Activated CD4-positive, alpha-beta T cell treated with anti-CD3 and anti-CD28 coated beads for 36 hours (primary cell): ENCODE data around the gene GLI3. TPM values are rescaled to one million over a fixed set of nuclear protein-coding genes. Genes with fewer than 3 reads are reported as not detected.

Source experiments
- ATAC-seq: fragments of 200-7000 bp; cut with Tn5 transposase; one replicate; pipeline ENCODE4 v1.10.0; 2021; ENCODE audit warnings: mild to moderate bottlenecking, moderate library complexity
- CTCF ChIA-PET: fragments of 350-600 bp; sonication (Branson Sonifier 250); formaldehyde crosslinking; loops from one replicate; lab custom pipeline; 2021; ENCODE audit warnings: antibody characterized with exemption; lab: Charles Lee
- POLR2A ChIA-PET: fragments of 350-600 bp; sonication (Branson Sonifier 250); formaldehyde crosslinking; loops from one replicate; lab custom pipeline; 2021; ENCODE audit warnings: antibody characterized with exemption, inconsistent platforms; lab: Charles Lee
- DNase-seq: peaks from one replicate; pipeline ENCODE4 v3.0.0-alpha.2; 2020
- H3K27ac Mint-ChIP-seq: one replicate; pipeline ENCODE4 v1.8.0; 2021; ENCODE audit warnings: mixed read lengths
- H3K27me3 Mint-ChIP-seq: one replicate; pipeline ENCODE4 v1.8.0; 2021; ENCODE audit warnings: mixed read lengths
- H3K36me3 Mint-ChIP-seq: one replicate; pipeline ENCODE4 v1.8.0; 2021; ENCODE audit warnings: low read depth, mixed read lengths
- H3K4me1 Mint-ChIP-seq: one replicate; pipeline ENCODE4 v1.8.0; 2021; ENCODE audit warnings: mixed read lengths
- H3K4me3 Mint-ChIP-seq: one replicate; pipeline ENCODE4 v1.8.0; 2021; ENCODE audit warnings: mild to moderate bottlenecking, moderate library complexity, mixed read lengths
- H3K9me3 Mint-ChIP-seq: one replicate; pipeline ENCODE4 v1.8.0; 2021; ENCODE audit warnings: low read depth, mixed read lengths
- intact Hi-C, 2 experiments: fragments of 100-400 bp; cut with DNase I in 1 of 2; cut with micrococcal nuclease in 1 of 2; formaldehyde crosslinking; loops; one replicate each; pipeline versions ENCODE4 v1.14.2 to v1.15.1; 2022 to 2024; cut with DNase I, micrococcal nuclease
- total RNA-seq, 2 experiments: library from RNA; stranded (reverse); gene quantifications; one replicate each; pipeline ENCODE4 v1.2.3, GENCODE V29; 2021

The GLI3 gene
- total RNA-seq, 2 experiments from 2014 or later, result 0.18 to 0.30 TPM

- Mint-ChIP-seq H3K4me3 (no peak overlapping the region), H3K4me1 (no peaks in the 10 kb centered on the region), H3K9me3 (no peaks in the 10 kb centered on the region), H3K36me3 (no peaks in the 10 kb centered on the region), H3K27ac (no peak overlapping the region), H3K27me3 (no peaks in the 10 kb centered on the region)
- CTCF ChIA-PET, result no interaction called here
- ATAC-seq (no peak), DNase-seq (no peak)
- intact Hi-C loops, result no loop called here
- POLR2A ChIA-PET, result no interaction called here
These were observed 137.9 kb downstream of the GLI3 start for GRCh38 chr7:42099066-42099465.

GRCh38 chr7:42097752-42098151, 139.3 kb downstream of the GLI3 start:
- ChIA-PET POLR2A (no interaction called here), CTCF (no interaction called here)
- Mint-ChIP-seq H3K27ac (no peak overlapping the region), H3K4me1 (no peaks in the 10 kb centered on the region), H3K27me3 (no peaks in the 10 kb centered on the region), H3K9me3 (no peaks in the 10 kb centered on the region), H3K4me3 (no peak overlapping the region), H3K36me3 (no peaks in the 10 kb centered on the region)
- ATAC-seq, result no peak
- DNase-seq, result no peak
- intact Hi-C loops, result no loop called here

- POLR2A ChIA-PET, result no interaction called here
- H3K27ac Mint-ChIP-seq, result no peak overlapping the region
- no peaks in the 10 kb centered on the region for H3K4me1 Mint-ChIP-seq
- no peaks in the 10 kb centered on the region for H3K9me3 Mint-ChIP-seq
- no peaks in the 10 kb centered on the region for H3K36me3 Mint-ChIP-seq
- no peak overlapping the region for H3K4me3 Mint-ChIP-seq
- H3K27me3 Mint-ChIP-seq, result no peaks in the 10 kb centered on the region
- ATAC-seq, result no peak
- no peak for DNase-seq
- CTCF ChIA-PET, result interaction anchor here (0.6 kb wide), 1 partner anchor 244 kb away, joined by 7 read pairs; no protein-coding TSS in a partner anchor
- intact Hi-C loops, result no loop called here
These were observed 140.1 kb downstream of the GLI3 start for GRCh38 chr7:42096681-42097561.

- Mint-ChIP-seq H3K9me3 (no peaks in the 10 kb centered on the region), H3K4me1 (no peaks in the 10 kb centered on the region), H3K36me3 (no peaks in the 10 kb centered on the region), H3K27ac (no peak overlapping the region), H3K27me3 (no peaks in the 10 kb centered on the region), H3K4me3 (no peak overlapping the region)
- ChIA-PET CTCF (no interaction called here), POLR2A (no interaction called here)
- intact Hi-C loops, result no loop called here
- DNase-seq, result no peak
- no peak for ATAC-seq
These were observed 140.7 kb downstream of the GLI3 start for GRCh38 chr7:42096268-42096667.

- Mint-ChIP-seq H3K27ac (no peak overlapping the region), H3K4me3 (no peak overlapping the region), H3K27me3 (no peaks in the 10 kb centered on the region), H3K4me1 (no peaks in the 10 kb centered on the region), H3K9me3 (no peaks in the 10 kb centered on the region), H3K36me3 (no peaks in the 10 kb centered on the region)
- DNase-seq (no peak), ATAC-seq (no peak)
- POLR2A ChIA-PET, result no interaction called here
- intact Hi-C loops, result no loop called here
- CTCF ChIA-PET, result no interaction called here
These were observed 141.2 kb downstream of the GLI3 start for GRCh38 chr7:42095791-42096190.

GRCh38 chr7:42093349-42093905, 143.6 kb downstream of the GLI3 start:
- ChIA-PET POLR2A (no interaction called here), CTCF (no interaction called here)
- no peaks in the 10 kb centered on the region for H3K36me3 Mint-ChIP-seq
- DNase-seq (no peak), ATAC-seq (no peak)
- H3K27me3 Mint-ChIP-seq, result no peaks in the 10 kb centered on the region
- no peak overlapping the region for H3K4me3 Mint-ChIP-seq
- no peaks in the 10 kb centered on the region for H3K9me3 Mint-ChIP-seq
- intact Hi-C loops, result no loop called here
- no peak overlapping the region for H3K27ac Mint-ChIP-seq
- no peaks in the 10 kb centered on the region for H3K4me1 Mint-ChIP-seq

GRCh38 chr7:42091461-42092291, 145.3 kb downstream of the GLI3 start:
- H3K36me3 Mint-ChIP-seq, result no peaks in the 10 kb centered on the region
- DNase-seq (no peak), ATAC-seq (no peak)
- H3K9me3 Mint-ChIP-seq, result no peaks in the 10 kb centered on the region
- intact Hi-C loops, result no loop called here
- no peak overlapping the region for H3K4me3 Mint-ChIP-seq
- H3K4me1 Mint-ChIP-seq, result no peaks in the 10 kb centered on the region
- CTCF ChIA-PET, result interaction anchor here (0.6 to 1.0 kb wide), 3 partner anchors 35 to 1373 kb away, joined by 3 to 4 read pairs (median 3); no protein-coding TSS in a partner anchor
- POLR2A ChIA-PET, result no interaction called here
- no peak overlapping the region for H3K27ac Mint-ChIP-seq
- H3K27me3 Mint-ChIP-seq, result no peaks in the 10 kb centered on the region

- no peak overlapping the region for H3K4me3 Mint-ChIP-seq
- no peak overlapping the region for H3K27ac Mint-ChIP-seq
- ChIA-PET POLR2A (no interaction called here), CTCF (interaction anchor here (0.6 to 1.0 kb wide), 2 partner anchors 36 to 1372 kb away, joined by 3 to 4 read pairs; no protein-coding TSS in a partner anchor)
- ATAC-seq (no peak), DNase-seq (no peak)
- no peaks in the 10 kb centered on the region for H3K36me3 Mint-ChIP-seq
- intact Hi-C loops, result no loop called here
- no peaks in the 10 kb centered on the region for H3K27me3 Mint-ChIP-seq
- no peaks in the 10 kb centered on the region for H3K9me3 Mint-ChIP-seq
- no peaks in the 10 kb centered on the region for H3K4me1 Mint-ChIP-seq
These were observed 146.2 kb downstream of the GLI3 start for GRCh38 chr7:42090806-42091205.

GRCh38 chr7:42090056-42090455, 147.0 kb downstream of the GLI3 start:
- CTCF ChIA-PET, result no interaction called here
- ATAC-seq, result no peak
- POLR2A ChIA-PET, result no interaction called here
- Mint-ChIP-seq H3K4me1 (no peaks in the 10 kb centered on the region), H3K36me3 (no peaks in the 10 kb centered on the region), H3K27me3 (no peaks in the 10 kb centered on the region), H3K9me3 (no peaks in the 10 kb centered on the region), H3K27ac (no peak overlapping the region), H3K4me3 (no peak overlapping the region)
- intact Hi-C loops, result no loop called here
- no peak for DNase-seq

GRCh38 chr7:42087616-42088015, 149.4 kb downstream of the GLI3 start:
- ATAC-seq (no peak), DNase-seq (no peak)
- intact Hi-C loops, result no loop called here
- no peaks in the 10 kb centered on the region for H3K9me3 Mint-ChIP-seq
- no peaks in the 10 kb centered on the region for H3K4me1 Mint-ChIP-seq
- no peak overlapping the region for H3K27ac Mint-ChIP-seq
- ChIA-PET CTCF (no interaction called here), POLR2A (no interaction called here)
- peaks cover 2% of the 10 kb centered on the region for H3K27me3 Mint-ChIP-seq
- no peak overlapping the region for H3K4me3 Mint-ChIP-seq
- H3K36me3 Mint-ChIP-seq, result no peaks in the 10 kb centered on the region

- H3K4me1 Mint-ChIP-seq, result no peaks in the 10 kb centered on the region
- H3K27ac Mint-ChIP-seq, result no peak overlapping the region
- H3K4me3 Mint-ChIP-seq, result no peak overlapping the region
- intact Hi-C loops, result no loop called here
- ATAC-seq, result no peak
- DNase-seq, result no peak
- H3K27me3 Mint-ChIP-seq, result peaks cover 5% of the 10 kb centered on the region
- H3K36me3 Mint-ChIP-seq, result no peaks in the 10 kb centered on the region
- ChIA-PET POLR2A (no interaction called here), CTCF (no interaction called here)
- no peaks in the 10 kb centered on the region for H3K9me3 Mint-ChIP-seq
These were observed 151.5 kb downstream of the GLI3 start for GRCh38 chr7:42085531-42085930.
